Glomerular endothelial cell (primary cell): ENCODE data around the gene CCDC13. TPM values are rescaled to one million over a fixed set of nuclear protein-coding genes. Genes with fewer than 3 reads are reported as not detected.
A peak's percentile ranks its signal among the peaks of the same experiment; 100 is the strongest.
"Not testable (repeated sequence)": the region's sequence is repeated elsewhere in the genome, so short reads cannot be mapped to it uniquely, and the experiment has no call there.

ENCODE experiments used
- DNase-seq: peaks from one replicate; pipeline ENCODE4 v3.0.0-alpha.2; 2011; ENCODE audit warnings: low read depth, low spot score; ENCODE audit errors: extremely low read depth
- total RNA-seq: library from RNA; depleted of rRNA; stranded (reverse); fragments of >200 nt; gene quantifications from 2 replicates; pipeline ENCODE4 v1.2.3, GENCODE V29; 2015

CCDC13 gene, protein sequence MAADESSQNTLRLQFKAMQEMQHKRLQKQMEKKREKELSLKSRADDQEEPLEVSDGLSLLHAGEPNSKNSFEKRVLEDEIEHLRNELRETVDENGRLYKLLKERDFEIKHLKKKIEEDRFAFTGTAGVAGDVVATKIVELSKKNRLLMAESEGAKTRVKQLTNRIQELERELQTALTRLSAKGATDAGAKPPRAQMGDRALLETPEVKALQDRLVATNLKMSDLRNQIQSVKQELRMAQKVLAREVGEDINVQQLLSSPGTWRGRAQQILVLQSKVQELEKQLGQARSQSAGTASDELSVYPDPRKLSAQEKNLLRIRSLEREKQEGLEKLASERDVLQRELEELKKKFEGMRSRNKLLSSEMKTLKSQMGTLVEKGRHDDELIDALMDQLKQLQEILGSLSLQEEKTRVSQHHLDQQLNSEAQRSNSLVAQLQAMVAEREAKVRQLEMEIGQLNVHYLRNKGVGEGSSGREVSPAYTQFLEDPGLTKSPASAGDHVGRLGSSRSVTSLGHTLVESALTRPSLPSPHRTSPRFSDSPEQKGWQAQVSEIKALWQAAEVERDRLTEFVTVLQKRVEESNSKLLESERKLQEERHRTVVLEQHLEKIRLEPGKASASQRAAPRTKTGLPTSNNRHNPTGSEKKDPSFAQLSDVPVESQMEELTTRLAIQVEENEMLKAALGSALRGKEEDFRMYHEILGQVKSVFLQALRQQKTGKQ
- 0.47 and 1.5 TPM in 2 replicates for total RNA-seq

DNA sequence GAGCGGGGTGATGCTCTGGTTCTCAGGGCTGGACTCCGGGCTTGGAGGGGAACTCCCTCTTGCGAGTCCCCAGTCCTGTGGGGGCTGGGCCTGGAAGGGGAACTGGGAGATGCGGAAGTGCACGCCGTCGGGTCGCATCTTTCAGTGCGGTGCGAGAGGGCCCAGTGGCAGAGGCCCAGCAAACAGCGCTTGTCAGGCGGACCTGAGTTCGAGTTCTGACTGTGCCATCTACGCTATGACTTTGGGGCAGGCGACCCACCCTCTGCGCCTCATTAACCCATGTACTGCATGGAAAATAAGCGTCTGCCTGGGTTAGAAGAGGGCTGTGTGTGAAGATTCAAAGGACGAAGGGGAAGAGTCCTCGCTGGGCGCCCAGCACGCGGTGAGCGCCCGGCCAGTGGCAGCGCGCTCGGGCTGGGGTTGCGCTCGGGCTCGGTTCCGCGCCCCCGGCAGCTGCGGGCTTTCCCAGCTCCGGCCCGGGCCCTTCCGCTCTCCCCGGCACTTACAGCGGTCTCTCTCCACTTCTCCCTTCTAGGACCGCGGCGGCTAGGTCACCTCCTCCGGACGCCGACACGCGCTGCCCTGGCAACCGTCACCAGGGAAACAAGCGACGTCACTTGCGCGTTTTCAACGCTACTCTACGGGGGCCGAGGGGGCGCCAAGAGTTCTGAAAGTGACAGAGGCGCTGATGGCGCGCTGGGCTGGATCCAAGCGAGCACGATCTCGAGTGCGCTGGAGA, at the start of gene CCDC13:
TSS of gene CCDC13 (minus strand) at position 584 of the 739 bp plus-strand sequence. CDS start 14,908 bp downstream, outside the sequence.
- peak; percentile 62 for DNase-seq

DNA sequence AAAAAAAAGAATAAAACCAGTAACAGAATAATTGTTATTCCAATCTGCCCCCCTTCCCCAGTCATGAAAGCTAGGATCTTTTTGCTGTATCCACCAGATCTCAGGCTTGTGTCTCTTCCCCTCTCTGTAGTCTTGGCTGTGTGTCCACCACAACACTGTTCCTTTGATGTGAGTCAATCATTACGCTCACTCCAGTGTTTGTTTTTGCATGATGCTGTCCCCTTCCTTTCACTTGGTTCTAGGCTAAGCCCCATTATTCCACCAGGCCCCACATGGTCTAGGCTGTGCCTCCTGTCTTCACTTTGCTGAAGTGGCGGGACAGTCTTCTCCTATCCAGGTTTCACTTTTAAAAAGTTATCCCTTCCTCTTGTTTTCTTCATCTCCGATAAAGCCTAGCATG, 49.8 kb upstream of the CCDC13 start:
- DNase-seq, result no peak

DNA sequence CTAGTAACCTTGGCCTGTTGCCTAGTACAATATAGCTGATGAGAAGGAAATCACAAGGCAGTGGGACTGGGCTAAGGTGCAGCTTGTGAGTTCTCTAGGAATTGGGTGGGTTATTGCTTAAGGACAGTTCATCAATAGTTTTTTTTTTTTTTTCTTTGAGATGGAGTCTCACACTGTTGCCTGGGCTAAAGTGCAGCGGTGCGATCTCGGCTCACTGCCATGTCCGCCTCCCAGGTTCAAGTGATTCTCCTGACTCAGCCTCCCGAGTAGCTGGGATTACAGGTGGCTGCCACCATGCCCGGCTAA, 47.6 kb upstream of the CCDC13 start:
- DNase-seq, result no peak

DNA sequence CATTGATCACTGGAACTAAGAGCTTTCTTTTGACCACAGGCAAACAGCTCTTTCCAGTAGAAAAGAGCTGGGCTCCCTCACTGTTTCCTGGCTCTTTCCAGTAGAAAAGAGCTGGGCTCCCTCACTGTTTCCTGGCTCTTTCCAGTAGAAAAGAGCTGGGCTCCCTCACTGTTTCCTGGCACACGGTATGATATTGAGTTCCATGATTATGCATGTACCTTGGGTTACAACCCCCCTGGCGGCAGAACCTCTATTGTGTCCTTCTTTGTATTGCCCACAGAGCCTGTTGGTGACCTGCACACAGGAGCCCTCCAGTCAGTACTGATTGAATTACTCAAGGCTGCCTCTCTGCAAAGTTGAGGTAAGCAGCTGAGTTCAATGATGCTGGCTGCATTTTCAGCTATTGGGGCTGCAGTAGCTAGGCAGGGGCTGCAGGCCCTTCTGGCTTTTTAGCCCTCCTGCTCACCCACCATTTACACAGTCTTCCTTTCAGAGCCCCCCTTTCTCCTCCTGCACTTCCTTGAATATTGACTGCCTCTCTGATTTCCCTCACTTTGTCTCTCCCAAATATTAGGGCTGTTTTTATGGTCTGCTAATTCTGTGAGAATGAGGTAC, 46.4 kb upstream of the CCDC13 start:
- no peak for DNase-seq

DNA sequence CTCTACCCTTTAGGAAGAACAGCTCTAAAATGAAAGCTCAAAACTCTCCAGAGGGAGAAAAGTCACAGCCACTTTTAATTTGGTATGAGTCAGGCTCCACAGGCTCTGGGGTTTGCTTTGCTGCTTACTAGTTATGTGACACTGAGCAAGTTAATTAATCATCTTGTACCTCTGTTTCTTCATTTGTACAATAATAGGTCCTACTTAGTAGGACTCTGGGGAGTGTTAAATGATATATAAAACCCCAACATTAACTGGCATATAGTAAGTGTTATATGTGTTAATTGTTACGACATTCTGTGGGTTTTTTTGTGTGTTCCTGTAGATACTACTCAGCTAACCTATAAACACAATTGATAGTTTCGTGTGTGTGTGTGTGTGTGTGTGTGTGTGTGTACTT, 42.8 kb upstream of the CCDC13 start:
- no peak for DNase-seq

DNA sequence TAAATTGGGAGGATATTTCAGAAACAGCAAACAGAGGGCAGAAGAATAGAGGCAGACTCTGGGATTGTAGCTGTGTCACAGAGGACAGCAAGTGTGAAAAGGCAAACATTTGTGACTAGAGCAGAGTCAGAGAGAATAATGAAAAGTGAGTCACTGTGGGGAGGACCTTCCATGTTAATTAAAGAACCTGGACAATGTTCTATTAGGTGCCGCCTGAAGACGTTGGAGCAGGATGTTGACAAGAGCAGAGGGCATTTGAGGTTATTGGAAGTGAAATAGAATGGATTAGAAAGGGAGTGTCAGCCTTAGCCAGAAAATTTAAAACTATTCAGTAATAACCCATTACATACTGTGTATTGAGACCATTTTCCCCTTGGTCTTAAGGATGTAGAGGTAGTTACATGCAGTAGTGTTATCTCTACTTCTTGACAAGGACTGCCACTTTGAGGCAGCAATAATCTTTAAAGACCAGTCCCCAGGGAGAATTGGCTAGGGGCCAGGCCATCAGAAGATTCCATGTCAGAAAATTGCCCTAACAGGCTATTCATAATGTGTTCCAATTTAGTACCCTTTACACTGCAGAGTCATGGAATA, 42.0 kb upstream of the CCDC13 start:
- DNase-seq, result no peak

DNA sequence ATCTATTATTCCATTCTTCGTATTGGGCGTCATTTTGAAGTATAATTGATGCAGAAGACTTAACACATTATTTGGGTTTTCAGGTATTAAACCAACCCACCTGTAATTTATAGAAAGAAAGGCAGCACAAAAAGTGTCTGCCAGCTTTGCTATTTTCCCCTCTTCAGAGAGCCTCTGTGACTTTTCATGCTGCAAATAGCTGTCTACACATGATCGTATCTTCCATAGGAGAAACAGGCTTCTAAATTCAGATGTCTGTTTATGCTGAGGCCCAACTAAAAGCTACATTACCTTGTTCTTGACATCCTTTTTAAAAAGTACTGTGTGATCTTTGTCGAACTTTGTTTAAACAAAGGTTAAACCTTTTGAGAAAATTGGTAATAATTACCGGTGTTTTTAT, 41.2 kb upstream of the CCDC13 start:
- DNase-seq, result no peak

DNA sequence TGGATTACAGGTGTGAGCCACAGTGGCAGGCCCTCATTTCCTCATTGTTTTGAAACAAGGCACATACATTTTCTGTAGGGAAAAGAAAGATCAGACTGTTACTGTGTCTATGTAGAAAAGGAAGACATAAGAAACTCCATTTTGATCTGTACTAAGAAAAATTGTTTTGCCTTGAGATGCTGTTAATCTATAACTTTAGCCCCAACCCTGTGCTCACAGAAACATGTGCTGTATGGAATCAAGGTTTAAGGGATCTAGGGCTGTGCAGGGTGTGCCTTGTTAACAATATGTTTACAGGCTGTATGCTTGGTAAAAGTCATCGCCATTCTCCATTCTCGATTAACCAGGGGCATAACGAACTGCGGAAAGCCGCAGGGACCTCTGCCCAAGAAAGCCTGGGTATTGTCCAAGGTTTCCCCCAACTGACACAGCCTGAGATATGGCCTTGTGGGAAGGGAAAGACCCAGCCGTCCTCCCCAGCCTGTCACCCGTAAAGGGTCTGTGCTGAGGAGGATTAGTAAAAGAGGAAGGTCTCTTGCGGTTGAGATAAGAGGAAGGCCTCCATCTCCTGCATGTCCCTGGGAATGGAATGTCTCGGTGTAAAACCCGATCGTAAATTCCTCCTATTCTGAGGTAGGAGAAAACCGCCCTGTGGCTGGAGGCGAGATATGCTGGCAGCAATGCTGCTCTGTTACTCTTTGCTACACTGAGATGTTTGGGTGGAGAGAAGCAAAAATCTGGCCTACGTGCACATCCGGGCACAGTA, 38.2 kb upstream of the CCDC13 start:
- not testable (repeated sequence) for DNase-seq

DNA sequence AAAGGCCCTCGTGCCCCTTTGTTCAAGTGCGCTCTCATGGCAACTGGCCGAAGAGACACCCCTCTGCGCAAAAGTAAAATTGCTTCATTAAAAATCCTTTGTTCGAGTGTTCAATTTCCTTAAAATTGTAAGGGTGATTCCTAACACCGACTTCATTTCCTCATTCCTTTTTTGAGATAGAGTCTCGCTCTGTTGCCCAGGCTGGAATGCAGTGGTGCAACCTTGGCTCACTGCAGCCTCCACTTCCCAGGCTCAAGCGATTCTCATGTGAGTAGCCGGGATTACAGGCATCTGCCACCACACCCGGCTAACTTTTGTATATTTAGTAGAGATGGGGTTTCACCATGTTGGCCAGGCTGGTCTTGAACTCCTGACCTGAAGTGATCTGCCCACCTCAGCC, 37.7 kb upstream of the CCDC13 start:
- not testable (repeated sequence) for DNase-seq

DNA sequence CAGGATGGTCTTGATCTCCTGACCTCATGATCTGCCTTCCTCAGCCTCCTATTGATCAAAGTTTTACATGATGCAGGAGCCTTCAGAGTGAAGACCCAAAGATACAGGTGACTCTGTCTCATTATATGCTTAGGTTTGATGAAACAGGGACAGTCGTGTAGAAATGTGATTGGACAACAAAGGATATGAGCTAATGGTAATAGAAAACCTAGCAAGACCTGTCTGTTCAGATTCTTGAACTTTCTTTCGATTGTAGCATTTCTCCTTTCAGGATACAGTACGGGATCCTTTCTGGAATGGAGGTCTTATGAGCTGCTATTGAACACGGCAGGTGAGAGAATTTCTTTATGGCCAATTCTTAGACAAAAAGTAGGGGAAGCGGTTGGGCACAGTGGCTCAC, 36.1 kb upstream of the CCDC13 start, which contains the start of gene ACKR2:
TSS of gene ACKR2 (plus strand) at position 244 of the 400 bp plus-strand sequence. CDS start 55,058 bp downstream, outside the sequence.
- DNase-seq, result no peak

DNA sequence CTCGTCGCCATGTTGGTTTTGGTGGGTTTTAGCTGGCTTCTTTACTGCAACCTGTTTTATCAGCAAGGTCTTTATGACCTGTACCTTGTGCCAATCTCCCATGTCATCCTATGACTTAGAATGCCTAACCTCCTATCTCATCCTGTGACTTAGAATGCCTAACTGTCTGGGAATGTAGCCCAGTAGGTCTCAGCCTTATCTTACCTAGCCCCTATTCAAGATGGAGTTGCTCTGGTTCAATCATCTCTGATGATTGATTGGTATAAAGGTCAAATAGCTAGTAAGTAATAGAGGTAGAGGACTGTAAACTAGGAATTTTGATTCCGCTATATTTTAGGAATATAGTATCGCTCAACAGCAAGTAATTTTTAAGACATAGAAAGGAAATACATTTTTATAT, 34.9 kb upstream of the CCDC13 start:
- no peak for DNase-seq

DNA sequence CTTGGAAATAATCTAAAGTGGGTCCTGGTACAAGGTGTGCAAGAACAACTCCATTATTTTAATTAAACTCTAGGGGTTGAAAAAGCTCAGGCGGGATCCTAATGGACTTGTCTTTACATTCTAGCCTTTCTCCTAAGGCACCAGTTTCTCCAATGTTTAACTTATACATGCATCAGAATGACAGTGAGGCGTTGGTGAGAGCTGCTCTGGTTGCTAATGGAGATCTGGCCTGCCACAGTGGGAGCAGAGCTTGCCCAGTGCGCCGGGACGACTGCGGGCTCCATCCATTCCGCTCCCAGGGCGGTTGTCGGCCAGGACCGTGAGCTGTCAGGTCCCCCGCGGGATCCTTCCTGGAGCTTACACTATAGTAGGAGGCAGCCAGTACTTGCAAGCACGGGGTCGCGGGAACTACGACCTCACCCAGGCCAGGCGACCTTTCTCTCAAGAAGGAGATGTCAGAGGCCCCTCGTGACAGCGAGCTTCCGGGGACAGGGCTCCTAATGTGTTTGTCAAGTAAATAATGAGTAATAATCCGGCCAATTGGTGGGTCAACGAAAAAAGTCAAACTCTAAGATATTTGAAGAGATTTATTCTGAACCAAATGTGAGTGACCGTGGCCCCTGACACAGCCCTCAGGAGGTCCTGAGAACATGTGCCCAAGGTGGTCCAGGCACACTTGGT, 32.2 kb upstream of the CCDC13 start:
- DNase-seq, result no peak

DNA sequence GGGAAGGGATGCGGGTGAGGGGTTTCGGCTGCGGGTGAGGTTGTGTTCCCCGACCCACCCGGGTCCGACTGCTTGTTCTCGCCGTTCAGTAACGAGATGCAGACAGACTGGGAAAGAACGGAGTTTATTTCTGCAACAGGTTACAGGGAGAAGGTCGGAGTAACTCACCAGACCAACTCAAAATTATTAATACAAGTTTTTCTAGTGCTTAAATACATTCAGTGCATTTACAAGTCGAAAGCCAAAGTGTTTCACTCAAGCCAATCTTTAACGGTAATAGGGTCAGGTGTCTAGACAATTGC, 31.7 kb upstream of the CCDC13 start:
- DNase-seq, result no peak

DNA sequence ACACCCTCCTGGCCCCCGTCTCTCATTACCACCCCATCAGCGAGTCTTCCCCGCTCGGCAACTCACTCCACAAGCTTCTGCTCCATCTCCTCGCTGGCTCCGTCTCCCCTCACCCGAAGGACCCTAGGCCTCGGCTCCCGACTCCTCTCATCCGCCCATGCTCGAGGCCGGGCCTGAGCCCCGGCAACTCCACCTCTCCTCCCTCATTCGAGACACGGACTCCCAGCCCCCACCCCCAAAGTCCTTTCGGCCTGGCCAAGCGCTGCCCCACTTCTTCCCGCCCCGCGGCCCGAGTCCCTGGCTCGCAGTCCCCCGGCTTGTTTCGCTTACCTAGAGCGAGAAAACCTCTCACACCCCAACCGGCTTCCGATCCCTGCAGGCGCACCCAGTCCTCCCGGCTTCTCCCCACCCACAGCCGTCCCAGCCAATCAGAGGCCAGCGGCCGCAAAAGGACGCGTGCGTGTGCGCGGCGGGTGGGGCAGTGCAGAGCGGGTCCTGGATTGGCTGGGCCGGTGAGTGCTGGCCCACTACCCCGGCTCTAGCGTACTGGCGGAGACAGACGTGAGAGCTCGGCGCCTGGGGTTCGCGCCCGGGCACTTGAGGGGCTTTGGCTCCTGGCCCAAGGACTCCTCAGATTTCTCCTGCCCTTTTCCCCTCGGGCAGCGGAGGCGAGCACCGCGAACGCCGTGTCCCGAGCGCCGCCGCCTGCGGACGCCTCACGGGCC, 31.2 kb upstream of the CCDC13 start, which contains the start of gene HIGD1A:
TSS of gene HIGD1A (minus strand) at position 385 of the 725 bp plus-strand sequence. CDS start 10,237 bp downstream, outside the sequence.
- peak; percentile 33 for DNase-seq

DNA sequence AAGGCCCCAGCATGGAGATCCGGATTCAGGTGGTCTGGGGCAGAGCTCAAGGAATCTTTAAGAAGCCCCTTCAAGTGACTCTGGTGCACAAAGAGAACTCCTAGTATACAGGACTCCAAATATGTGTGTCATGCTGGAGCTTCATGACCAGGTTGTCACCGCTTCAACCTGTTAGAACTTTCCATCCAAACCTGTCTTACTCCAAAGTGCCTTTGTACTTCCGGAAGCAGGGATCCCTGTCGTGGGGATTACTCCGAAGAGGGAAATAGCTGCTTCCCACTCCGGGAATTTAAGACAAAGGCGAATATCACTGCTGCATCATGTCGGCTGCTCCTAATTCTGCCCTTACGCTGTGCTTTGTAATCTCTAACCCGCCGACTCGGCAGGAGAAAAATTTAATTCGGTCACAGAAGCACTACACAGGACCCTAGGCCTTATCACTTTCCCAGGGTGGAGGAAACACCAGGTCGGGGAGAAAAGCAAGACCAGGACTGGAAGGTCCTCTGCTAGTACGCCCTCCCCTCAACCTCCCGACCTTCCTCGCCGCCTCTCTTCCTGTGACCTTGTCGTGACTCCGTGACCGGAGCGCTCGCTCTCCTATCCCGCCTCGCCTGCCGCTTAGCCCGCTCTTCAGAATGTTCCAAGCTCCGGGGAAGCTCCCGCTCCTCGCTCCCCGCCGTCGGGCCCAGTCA, 30.5 kb upstream of the CCDC13 start:
- DNase-seq, result no peak

DNA sequence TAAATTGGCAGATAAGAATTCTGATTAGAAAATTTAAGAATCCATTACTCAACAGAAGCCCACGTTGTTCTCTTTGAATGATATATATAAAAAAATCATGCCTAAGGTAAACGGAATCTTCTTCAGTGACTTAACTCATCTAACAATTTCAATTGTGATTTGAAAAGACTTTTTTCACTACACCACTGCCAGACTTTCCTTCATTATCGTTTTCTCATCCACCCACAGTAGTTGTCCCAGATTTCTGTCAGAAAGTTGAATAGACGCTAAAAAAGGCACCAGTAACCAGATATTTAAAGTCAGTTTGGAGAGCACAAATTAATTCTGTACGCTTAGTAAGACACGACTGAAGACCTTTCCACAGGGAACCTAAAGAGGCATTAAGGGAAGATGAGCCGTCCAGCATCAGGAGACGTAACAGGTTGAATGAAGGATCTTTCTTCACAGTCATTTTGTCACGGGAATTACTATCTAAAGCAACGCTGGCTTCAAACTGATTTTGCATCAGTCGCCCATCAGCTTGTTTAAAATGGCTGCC, 29.9 kb upstream of the CCDC13 start:
- DNase-seq, result no peak

DNA sequence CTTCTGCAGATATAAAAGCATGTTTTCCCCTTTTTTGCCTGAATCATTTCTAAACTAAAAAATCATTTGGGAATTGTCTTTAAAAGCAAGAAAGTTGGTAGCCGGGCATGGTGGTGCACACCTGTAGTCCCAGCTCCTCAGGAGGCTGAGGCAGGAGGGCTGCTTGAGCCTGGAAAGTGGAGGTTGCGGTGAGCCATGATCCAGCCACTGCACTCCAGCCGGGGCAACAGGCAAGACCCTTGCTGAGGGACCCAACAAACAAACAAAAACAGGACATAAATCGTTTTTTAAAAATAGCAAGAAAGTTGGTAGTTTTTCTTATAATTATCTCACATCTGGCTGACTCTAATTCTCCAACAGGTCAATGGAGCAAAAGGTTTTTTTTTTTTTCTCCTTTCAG, 28.7 kb upstream of the CCDC13 start:
- DNase-seq, result no peak

DNA sequence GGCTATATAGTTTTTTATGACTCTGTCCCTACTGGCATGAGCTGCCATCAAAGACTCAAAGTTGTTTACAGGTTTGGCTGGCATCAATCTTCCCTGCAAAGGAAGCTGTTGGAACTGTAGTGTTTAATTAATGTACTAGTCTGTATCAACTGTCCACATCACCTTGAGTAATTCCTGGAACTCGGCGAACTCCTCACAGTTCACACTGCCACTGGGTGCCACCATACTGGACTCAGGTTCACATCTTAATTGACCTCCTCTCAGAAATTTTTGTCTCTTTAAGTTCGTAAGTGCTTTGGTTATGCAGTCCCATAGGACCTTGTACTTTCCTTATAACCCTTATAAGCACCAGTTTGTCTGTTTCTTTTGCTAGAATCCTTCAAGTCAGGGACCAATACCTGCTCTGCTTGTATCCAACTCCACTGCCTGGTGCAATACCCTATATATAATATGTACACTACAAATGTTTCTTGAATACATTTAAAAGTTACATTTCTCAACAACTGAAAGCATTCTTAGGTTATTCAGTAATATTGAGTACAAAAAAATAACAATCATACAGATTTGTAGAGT, 28.1 kb upstream of the CCDC13 start:
- no peak for DNase-seq
